Measurements from ENCODE around the gene LCORL. TPM values are rescaled to one million over a fixed set of nuclear protein-coding genes. Genes with fewer than 3 reads are reported as not detected.

LCORL gene
- total RNA-seq, 1 experiment from 2014 or later, result 18.0 TPM

GRCh38 chr4:17941731-17942130 lies 79.8 kb downstream of the LCORL start:
- Histone ChIP-seq H4K20me1 (ENCODE audit: insufficient read depth) (no peaks in the 10 kb centered on the region; the same call in 1 of the 2 replicates), H3K4me3 (replicated peaks in 1 of 2; ENCODE audit: low read depth in 1 of 2, low read length in 2 of 2) (no peak overlapping the region), H3K4me2 (ENCODE audit: low read length) (no peak overlapping the region), H3K27ac (ENCODE audit: low read depth, low read length) (no peak overlapping the region), H3K9ac (ENCODE audit: low read length) (no peak overlapping the region), H3K9me3 (ENCODE audit: control insufficient read depth in 1 of 2, insufficient read depth in 1 of 2, low read depth in 1 of 2, low read length in 2 of 2) (no peaks in the 10 kb centered on the region), H3K9me2 (ENCODE audit: insufficient read depth) (no peaks in the 10 kb centered on the region), H3K4me1 (ENCODE audit: control insufficient read depth in 1 of 2, insufficient read depth in 2 of 2, low read length in 2 of 2) (no peaks in the 10 kb centered on the region), H3K36me3 (ENCODE audit: control insufficient read depth in 1 of 2, insufficient read depth in 2 of 2, low read length in 2 of 2) (no peaks in the 10 kb centered on the region), H3K79me2 (ENCODE audit: insufficient read depth, low read length) (no peaks in the 10 kb centered on the region), H2AFZ (ENCODE audit: low read depth, low read length, poor library complexity, severe bottlenecking) (no peak overlapping the region), H3K27me3 (ENCODE audit: insufficient read depth, low read length) (no peaks in the 10 kb centered on the region)
- RAD21 ChIA-PET (ENCODE audit: low non-redundant PET in 1 of 2, low total read pairs in 2 of 2, uncharacterized antibody in 2 of 2, unreplicated experiment in 2 of 2), result no interaction called here
- no peak for DNase-seq (ENCODE audit: low read depth, low spot score)
- POLR2A ChIA-PET, result no interaction called here
- intact Hi-C loops (cut with micrococcal nuclease), result no loop called here
- BruUV-seq (replicated peaks), result no TSS peak
- ATAC-seq, result no peak
- TF ChIP-seq EZH2 (IDR thresholded peaks at IDR 0.05) (no peak), CBX3 (IDR thresholded peaks at IDR 0.05; ENCODE audit: low read depth) (no peak), RAD21 (IDR thresholded peaks at IDR 0.05; ENCODE audit: low read depth) (no peak), EGR1 (IDR thresholded peaks at IDR 0.05; ENCODE audit: low read depth) (no peak), ELF1 (IDR thresholded peaks at IDR 0.05; ENCODE audit: borderline replicate concordance, low read depth) (no peak), POLR2A (IDR thresholded peaks at IDR 0.05; ENCODE audit: borderline replicate concordance, extremely low read depth, insufficient read depth, insufficient read length) (no peak), YY1 (IDR thresholded peaks at IDR 0.05; ENCODE audit: extremely low read depth, insufficient replicate concordance, low read depth, low read length) (no peak), CTCF (IDR thresholded peaks at IDR 0.05 in 2 of 3, conservative IDR thresholded peaks at IDR 0.05 in 1 of 3; ENCODE audit: borderline replicate concordance in 1 of 3, insufficient read depth in 1 of 3, low read depth in 2 of 3, low read length in 2 of 3) (no peak), ATF3 (IDR thresholded peaks at IDR 0.05) (no peak), JUND (IDR thresholded peaks at IDR 0.05) (no peak), ZNF274 (IDR thresholded peaks at IDR 0.05; ENCODE audit: low read depth, low read length) (no peak), REST (IDR thresholded peaks at IDR 0.05; ENCODE audit: low read depth) (no peak), TCF7L2 (IDR thresholded peaks at IDR 0.05; ENCODE audit: borderline replicate concordance, extremely low read depth, insufficient read depth, insufficient read length) (no peak)
- CTCF ChIA-PET, result interaction anchor here (0.5 kb wide), 1 partner anchor 60 kb away, joined by 3 read pairs; no protein-coding TSS in a partner anchor

All from HCT116 (cell line).